Psoas muscle (tissue), 8 donors: Measurements from ENCODE around the gene CMBL. TPM values are rescaled to one million over a fixed set of nuclear protein-coding genes. Genes with fewer than 3 reads are reported as not detected.

Experiments used
- ATAC-seq, 4 donors: fragments of 200-7000 bp; cut with Tn5 transposase; one replicate each; pipeline ENCODE4 v1.9.1; 2020; ENCODE audit warnings: moderate library complexity in 3 of 4, mild to moderate bottlenecking in 2 of 4
- DNase-seq, 2 donors: peaks; one replicate each; pipeline ENCODE4 v3.0.0-alpha.2; 2020
- H3K27ac ChIP-seq: fragments of 200-600 bp; one replicate; pipeline ENCODE4 v1.8.0; 2022
- H3K27me3 ChIP-seq, 3 donors: fragments of 200-600 bp in 1 of 3; one replicate each; pipeline versions ENCODE4 v1.6.1 to v1.8.0; 2013 to 2022; ENCODE audit warnings: low read length in 2 of 3, mild to moderate bottlenecking in 2 of 3, moderate library complexity in 1 of 3; ENCODE audit not compliant: insufficient read depth in 3 of 3
- H3K36me3 ChIP-seq, 2 donors: fragments of 200-600 bp in 1 of 2; one replicate each; pipeline versions ENCODE4 v1.6.1 to v1.8.0; 2013 to 2022; ENCODE audit warnings: low read depth in 1 of 2, mild to moderate bottlenecking in 1 of 2, moderate library complexity in 1 of 2; ENCODE audit not compliant: insufficient read depth in 1 of 2
- H3K4me1 ChIP-seq: fragments of 200-600 bp; one replicate; pipeline ENCODE4 v1.8.0; 2022
- H3K4me3 ChIP-seq: fragments of 200-600 bp; one replicate; pipeline ENCODE4 v1.8.0; 2022; ENCODE audit warnings: mild to moderate bottlenecking
- H3K9me3 ChIP-seq: fragments of 200-600 bp; one replicate; pipeline ENCODE4 v1.8.0; 2022
- CTCF ChIP-seq: fragments of 200-600 bp; IDR thresholded peaks from one replicate; pipeline ENCODE4 v1.8.0; 2022; ENCODE audit warnings: antibody characterized with exemption
- WGBS, 3 donors: extraction: QIAGEN DNeasy Blood & Tissue Kit; methylation state at CpG; one replicate each; pipeline versions ENCODE4 v1.1.6 to v1.1.7; 2013; 5-methylcytosine and 5-hydroxymethylcytosine counted together
- intact Hi-C, 2 donors: fragments of 100-400 bp; cut with DNase I; formaldehyde crosslinking; loops; one replicate each; pipeline versions ENCODE4 v1.11.0 to v1.14.2; 2022
- polyA plus RNA-seq, 3 donors: library from polyadenylated mRNA; stranded (reverse); fragments of 200-250 nt; gene quantifications; one replicate each; pipeline ENCODE4 v1.2.3, GENCODE V29; 2013
- total RNA-seq, 4 donors: library from RNA; stranded (reverse); fragmentation: NEBNext Ultra II Directional in 2 of 4; extraction: Animal tissue kit (Norgen Biotek cat#: 25700) in 2 of 4; gene quantifications; one replicate each; pipeline versions ENCODE4 v1.2.1 to v1.2.4, GENCODE V29; 2021 to 2023
- donor health status: healthy with polysubstance abuse.
- donor health status: DM: no; HTN: no; CAD: no; lungs with moderate emphysema.
- donor health status: Bipolar disorder and iron deficiency.
- donor health status: healthy.
- donor health status: DM: yes; HTN: yes; CAD: no.
- donor health status: DM: no; HTN: no; CAD: no.
- donor health status: DM: no; HTN: no; CAD: no.
- donor health status: DM: yes; HTN: yes; CAD: no.

The CMBL gene
- total and polyA plus RNA-seq, 7 donors = 9.4 to 243 (median 55.7) TPM

- H3K9me3 ChIP-seq = no peaks in the 10 kb centered on the region
- no peak for DNase-seq
- peaks cover 0 to 6% of the 10 kb centered on the region in 2 donors for H3K36me3 ChIP-seq
- intact Hi-C loops = no loop called here
- no peak for ATAC-seq
- H3K27ac ChIP-seq = no peak overlapping the region
- peaks cover 21% of the 10 kb centered on the region for H3K4me1 ChIP-seq
- WGBS, 3 donors = 79 to 90% (median 89%) methylated on average over 3 of the region's 3 CpGs
- no peak for TF ChIP-seq CTCF
- no peak overlapping the region for H3K4me3 ChIP-seq
- no peaks in the 10 kb centered on the region for H3K27me3 ChIP-seq
Observed at GRCh38 chr5:10246761-10247160, 60.9 kb downstream of the CMBL start.

- Histone ChIP-seq H3K9me3 (no peaks in the 10 kb centered on the region), H3K4me1 (peaks cover 14% of the 10 kb centered on the region), H3K27ac (no peak overlapping the region), H3K36me3 (peaks cover 0 to 2% of the 10 kb centered on the region in 2 donors), H3K27me3 (no peaks in the 10 kb centered on the region), H3K4me3 (no peak overlapping the region)
- intact Hi-C loops = no loop called here
- no peak for ATAC-seq
- WGBS, 3 donors = 96 to 97% (median 97%) methylated on average over 10 of the region's 10 CpGs
- DNase-seq = no peak
- no peak for TF ChIP-seq CTCF
Observed at GRCh38 chr5:10244342-10244944, 63.3 kb downstream of the CMBL start.

GRCh38 chr5:10243660-10244240 lies 64.0 kb downstream of the CMBL start:
- Histone ChIP-seq H3K4me3 (no peak overlapping the region), H3K27me3 (no peaks in the 10 kb centered on the region), H3K36me3 (peaks cover 2 to 6% of the 10 kb centered on the region in 2 donors), H3K27ac (no peak overlapping the region), H3K4me1 (peaks cover 10% of the 10 kb centered on the region), H3K9me3 (no peaks in the 10 kb centered on the region)
- no peak for TF ChIP-seq CTCF
- WGBS, 3 donors = 87 to 92% (median 91%) methylated on average over 1 of the region's 1 CpG
- no peak for ATAC-seq
- no peak for DNase-seq
- intact Hi-C loops = no loop called here

- no peak overlapping the region for H3K27ac ChIP-seq
- peaks cover 1 to 62% of the 10 kb centered on the region in 2 donors for H3K36me3 ChIP-seq
- no peaks in the 10 kb centered on the region for H3K27me3 ChIP-seq
- WGBS, 3 donors = 69 to 76% (median 74%) methylated on average over 8 of the region's 8 CpGs
- DNase-seq (no peak), ATAC-seq (peak in 1 of 4 donors; percentile 57)
- H3K4me1 ChIP-seq = no peaks in the 10 kb centered on the region
- intact Hi-C loops = no loop called here
- TF ChIP-seq CTCF = no peak
- H3K9me3 ChIP-seq = no peaks in the 10 kb centered on the region
- H3K4me3 ChIP-seq = no peak overlapping the region
Observed at GRCh38 chr5:10235350-10235749, 72.4 kb downstream of the CMBL start.
